ENCODE results near the gene PLXDC2.

DNA sequence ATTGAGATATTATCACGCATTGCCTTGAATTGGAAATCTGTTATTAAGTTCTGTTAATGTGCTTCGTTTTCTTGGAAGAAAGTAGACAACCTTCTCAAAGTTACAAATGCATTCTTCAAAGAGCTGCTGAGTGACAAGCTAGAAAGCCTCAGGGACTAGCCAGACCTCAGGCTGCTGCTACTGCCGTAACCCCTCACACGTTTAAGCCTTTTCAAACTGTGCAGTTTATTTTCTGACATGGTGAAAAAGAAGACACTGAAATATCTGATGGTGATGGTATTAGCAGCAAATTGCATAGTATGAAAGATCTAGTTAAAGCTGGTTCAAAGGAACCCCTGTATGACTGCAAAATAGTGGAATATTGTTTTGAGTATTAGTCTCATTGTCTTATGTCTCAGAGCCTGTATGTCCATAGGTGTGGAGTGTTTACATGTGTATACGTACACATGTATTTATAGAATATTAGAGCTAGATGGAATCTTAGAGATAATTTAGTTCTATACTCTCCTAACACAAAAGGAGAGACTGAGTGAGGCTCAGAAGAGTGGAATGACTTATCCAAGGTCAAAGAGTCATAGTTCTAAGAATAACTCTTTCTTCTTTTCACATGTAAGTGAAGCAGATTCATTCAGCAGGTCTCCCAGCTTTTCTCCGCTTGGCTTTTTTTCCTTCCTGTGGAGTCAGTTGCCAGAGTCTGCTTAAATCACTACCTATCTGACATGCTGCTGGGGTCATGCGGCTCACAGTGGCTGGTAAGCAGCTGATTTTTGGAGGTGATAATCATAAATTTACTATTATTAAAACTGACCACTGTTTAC is 431.9 kb downstream of the PLXDC2 start:
- TF ChIP-seq, protein P1, sequence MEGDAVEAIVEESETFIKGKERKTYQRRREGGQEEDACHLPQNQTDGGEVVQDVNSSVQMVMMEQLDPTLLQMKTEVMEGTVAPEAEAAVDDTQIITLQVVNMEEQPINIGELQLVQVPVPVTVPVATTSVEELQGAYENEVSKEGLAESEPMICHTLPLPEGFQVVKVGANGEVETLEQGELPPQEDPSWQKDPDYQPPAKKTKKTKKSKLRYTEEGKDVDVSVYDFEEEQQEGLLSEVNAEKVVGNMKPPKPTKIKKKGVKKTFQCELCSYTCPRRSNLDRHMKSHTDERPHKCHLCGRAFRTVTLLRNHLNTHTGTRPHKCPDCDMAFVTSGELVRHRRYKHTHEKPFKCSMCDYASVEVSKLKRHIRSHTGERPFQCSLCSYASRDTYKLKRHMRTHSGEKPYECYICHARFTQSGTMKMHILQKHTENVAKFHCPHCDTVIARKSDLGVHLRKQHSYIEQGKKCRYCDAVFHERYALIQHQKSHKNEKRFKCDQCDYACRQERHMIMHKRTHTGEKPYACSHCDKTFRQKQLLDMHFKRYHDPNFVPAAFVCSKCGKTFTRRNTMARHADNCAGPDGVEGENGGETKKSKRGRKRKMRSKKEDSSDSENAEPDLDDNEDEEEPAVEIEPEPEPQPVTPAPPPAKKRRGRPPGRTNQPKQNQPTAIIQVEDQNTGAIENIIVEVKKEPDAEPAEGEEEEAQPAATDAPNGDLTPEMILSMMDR (IDR thresholded peaks at IDR 0.05), result no peak
- no peak for TF ChIP-seq POLR2A (IDR thresholded peaks at IDR 0.05)

Data from heart left ventricle (tissue), 13 donors.